ENCODE measurements around the gene SEMA3C.

SEMA3C gene

DNA sequence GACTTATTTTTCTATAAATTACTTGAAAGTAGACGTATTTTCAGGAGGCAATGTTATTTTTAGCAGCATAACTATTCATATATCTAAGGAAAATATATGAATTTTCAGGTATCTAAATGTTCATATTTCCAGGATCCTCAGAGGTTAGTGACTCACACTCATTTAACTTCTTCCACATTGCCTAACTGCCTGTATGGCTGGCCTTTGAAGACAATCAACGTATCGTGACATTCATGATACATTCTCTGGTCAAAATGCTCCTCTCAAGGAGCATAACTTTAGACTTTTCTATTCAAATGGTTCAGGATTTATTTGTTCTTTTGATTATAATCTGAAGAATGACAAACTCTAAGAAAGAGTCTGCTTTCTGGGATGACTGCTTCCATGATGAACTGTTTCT lies 89.3 kb downstream of the SEMA3C start:
- TF ChIP-seq TAF1 (IDR thresholded peaks at IDR 0.05; ENCODE audit: low read depth) (no peak), EGR1 (IDR thresholded peaks at IDR 0.05) (no peak), FOXM1 (IDR thresholded peaks at IDR 0.05; ENCODE audit: borderline replicate concordance, low read depth) (no peak), ZBTB7A (IDR thresholded peaks at IDR 0.05; ENCODE audit: low read depth) (no peak), NFIC (IDR thresholded peaks at IDR 0.05) (no peak), YY1 (IDR thresholded peaks at IDR 0.05; ENCODE audit: low read depth) (no peak), CREB1 (IDR thresholded peaks at IDR 0.05; ENCODE audit: low read depth) (no peak), RAD21 (IDR thresholded peaks at IDR 0.05; ENCODE audit: low read depth) (no peak), TCF12 (IDR thresholded peaks at IDR 0.05; ENCODE audit: low read depth) (no peak), CEBPB (IDR thresholded peaks at IDR 0.05) (no peak)
- TF ChIP-seq, protein P1, sequence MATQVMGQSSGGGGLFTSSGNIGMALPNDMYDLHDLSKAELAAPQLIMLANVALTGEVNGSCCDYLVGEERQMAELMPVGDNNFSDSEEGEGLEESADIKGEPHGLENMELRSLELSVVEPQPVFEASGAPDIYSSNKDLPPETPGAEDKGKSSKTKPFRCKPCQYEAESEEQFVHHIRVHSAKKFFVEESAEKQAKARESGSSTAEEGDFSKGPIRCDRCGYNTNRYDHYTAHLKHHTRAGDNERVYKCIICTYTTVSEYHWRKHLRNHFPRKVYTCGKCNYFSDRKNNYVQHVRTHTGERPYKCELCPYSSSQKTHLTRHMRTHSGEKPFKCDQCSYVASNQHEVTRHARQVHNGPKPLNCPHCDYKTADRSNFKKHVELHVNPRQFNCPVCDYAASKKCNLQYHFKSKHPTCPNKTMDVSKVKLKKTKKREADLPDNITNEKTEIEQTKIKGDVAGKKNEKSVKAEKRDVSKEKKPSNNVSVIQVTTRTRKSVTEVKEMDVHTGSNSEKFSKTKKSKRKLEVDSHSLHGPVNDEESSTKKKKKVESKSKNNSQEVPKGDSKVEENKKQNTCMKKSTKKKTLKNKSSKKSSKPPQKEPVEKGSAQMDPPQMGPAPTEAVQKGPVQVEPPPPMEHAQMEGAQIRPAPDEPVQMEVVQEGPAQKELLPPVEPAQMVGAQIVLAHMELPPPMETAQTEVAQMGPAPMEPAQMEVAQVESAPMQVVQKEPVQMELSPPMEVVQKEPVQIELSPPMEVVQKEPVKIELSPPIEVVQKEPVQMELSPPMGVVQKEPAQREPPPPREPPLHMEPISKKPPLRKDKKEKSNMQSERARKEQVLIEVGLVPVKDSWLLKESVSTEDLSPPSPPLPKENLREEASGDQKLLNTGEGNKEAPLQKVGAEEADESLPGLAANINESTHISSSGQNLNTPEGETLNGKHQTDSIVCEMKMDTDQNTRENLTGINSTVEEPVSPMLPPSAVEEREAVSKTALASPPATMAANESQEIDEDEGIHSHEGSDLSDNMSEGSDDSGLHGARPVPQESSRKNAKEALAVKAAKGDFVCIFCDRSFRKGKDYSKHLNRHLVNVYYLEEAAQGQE (IDR thresholded peaks at IDR 0.05; ENCODE audit: low read depth) = no peak
- TF ChIP-seq, protein P2, sequence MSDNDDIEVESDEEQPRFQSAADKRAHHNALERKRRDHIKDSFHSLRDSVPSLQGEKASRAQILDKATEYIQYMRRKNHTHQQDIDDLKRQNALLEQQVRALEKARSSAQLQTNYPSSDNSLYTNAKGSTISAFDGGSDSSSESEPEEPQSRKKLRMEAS (IDR thresholded peaks at IDR 0.05) = no peak

DNA sequence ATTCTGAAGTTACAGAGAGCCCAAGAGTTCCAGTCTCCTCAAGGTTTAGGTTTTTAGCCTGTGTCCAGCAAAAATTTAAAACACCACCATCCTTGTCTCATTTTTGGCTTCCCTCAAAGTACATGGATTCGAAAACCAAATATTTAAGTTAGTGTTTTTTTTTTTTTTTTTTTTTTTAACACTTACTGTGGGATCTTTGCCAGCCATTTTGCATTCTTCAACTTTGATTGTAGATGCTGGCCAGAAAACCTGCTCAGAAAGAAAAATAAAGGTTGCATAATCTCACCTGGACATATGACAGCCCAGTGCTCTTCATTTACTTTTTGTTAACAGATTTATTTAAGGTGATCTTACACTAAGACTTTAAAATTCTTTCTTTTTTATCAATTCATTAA lies 91.6 kb downstream of the SEMA3C start:
- TF ChIP-seq FOXM1 (IDR thresholded peaks at IDR 0.05; ENCODE audit: borderline replicate concordance, low read depth) = no peak
- TF ChIP-seq, protein P2 (IDR thresholded peaks at IDR 0.05) = no peak
- TF ChIP-seq RAD21 (IDR thresholded peaks at IDR 0.05; ENCODE audit: low read depth) = no peak
- TF ChIP-seq, protein P3, sequence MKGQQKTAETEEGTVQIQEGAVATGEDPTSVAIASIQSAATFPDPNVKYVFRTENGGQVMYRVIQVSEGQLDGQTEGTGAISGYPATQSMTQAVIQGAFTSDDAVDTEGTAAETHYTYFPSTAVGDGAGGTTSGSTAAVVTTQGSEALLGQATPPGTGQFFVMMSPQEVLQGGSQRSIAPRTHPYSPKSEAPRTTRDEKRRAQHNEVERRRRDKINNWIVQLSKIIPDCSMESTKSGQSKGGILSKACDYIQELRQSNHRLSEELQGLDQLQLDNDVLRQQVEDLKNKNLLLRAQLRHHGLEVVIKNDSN (IDR thresholded peaks at IDR 0.05) = no peak
- TF ChIP-seq, protein P1 (IDR thresholded peaks at IDR 0.05; ENCODE audit: low read depth) = no peak
- peak; percentile 62 for TF ChIP-seq CEBPB (IDR thresholded peaks at IDR 0.05)
- no peak for TF ChIP-seq ZBTB7A (IDR thresholded peaks at IDR 0.05; ENCODE audit: low read depth)
- no peak for TF ChIP-seq EGR1 (IDR thresholded peaks at IDR 0.05)
- no peak for TF ChIP-seq TEAD4 (IDR thresholded peaks at IDR 0.05)
- no peak for TF ChIP-seq TAF1 (IDR thresholded peaks at IDR 0.05; ENCODE audit: low read depth)
- TF ChIP-seq CREB1 (IDR thresholded peaks at IDR 0.05; ENCODE audit: low read depth) = no peak
- peak; percentile 3; the same call in 1 of the 2 replicates for TF ChIP-seq NFIC (IDR thresholded peaks at IDR 0.05)
- no peak for TF ChIP-seq YY1 (IDR thresholded peaks at IDR 0.05; ENCODE audit: low read depth)
- TF ChIP-seq TCF12 (IDR thresholded peaks at IDR 0.05; ENCODE audit: low read depth) = no peak
- no peak for TF ChIP-seq EP300 (IDR thresholded peaks at IDR 0.05; ENCODE audit: borderline replicate concordance)

DNA sequence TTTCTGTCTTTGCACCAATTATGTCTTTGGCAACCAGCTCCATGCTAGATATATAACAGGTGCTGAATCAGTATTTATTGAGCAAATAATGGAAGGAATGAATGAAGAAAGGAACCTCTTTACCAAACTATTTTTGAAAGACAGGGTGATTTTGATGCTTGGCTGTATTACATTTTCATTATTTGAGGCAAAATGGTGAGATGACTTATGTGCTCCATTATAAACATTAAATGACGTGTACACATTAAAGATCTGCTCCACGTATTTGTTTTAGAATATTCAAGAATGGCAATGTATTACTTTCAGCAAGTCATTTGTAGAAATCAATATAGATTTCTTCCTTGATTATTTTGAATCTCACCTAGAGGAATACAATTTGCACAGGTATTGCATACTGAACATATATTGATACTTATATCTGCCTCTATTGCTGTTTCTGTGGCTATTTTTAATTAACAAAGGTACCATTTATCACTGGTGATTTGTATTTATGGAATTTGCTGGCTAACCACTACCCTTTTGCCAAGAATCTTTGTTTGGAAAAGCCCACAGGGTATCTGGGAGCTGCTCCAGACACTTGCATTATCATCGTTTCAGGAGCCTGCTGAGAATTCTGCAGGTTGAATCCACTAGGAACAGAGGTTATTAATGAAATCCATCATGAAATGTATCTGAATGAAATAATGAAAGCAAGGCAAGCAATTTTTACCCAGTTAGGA lies 92.2 kb downstream of the SEMA3C start:
- TF ChIP-seq NFIC (IDR thresholded peaks at IDR 0.05) = peak; percentile 7; the same call in 1 of the 2 replicates
- TF ChIP-seq TEAD4 (IDR thresholded peaks at IDR 0.05) = peak; percentile 16; the same call in 1 of the 2 replicates
- TF ChIP-seq CREB1 (IDR thresholded peaks at IDR 0.05; ENCODE audit: low read depth) = no peak

DNA sequence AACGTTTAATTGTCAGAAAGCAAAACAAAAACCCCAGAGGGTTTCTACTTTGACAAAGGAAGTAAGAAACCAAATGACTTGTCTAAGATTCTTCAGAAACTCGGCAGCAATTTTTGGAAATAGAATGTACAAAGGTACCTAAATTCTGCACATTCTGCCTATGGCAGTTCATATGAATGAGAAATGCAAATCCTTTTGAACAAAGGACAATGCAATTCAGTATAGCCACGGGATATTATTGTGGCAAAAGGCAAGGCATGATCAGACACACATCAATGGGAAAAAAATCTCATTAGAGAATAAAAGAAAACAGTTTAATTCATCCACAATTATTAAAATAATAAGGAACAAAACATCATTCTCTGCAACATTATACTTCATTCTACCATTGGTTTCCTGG lies 93.4 kb downstream of the SEMA3C start:
- no peak for TF ChIP-seq EP300 (IDR thresholded peaks at IDR 0.05; ENCODE audit: borderline replicate concordance)
- TF ChIP-seq, protein P1 (IDR thresholded peaks at IDR 0.05; ENCODE audit: low read depth) = no peak
- TF ChIP-seq, protein P2 (IDR thresholded peaks at IDR 0.05) = no peak
- TF ChIP-seq, protein P3 (IDR thresholded peaks at IDR 0.05) = no peak
- no peak for TF ChIP-seq CREB1 (IDR thresholded peaks at IDR 0.05; ENCODE audit: low read depth)
- TF ChIP-seq NFIC (IDR thresholded peaks at IDR 0.05) = no peak
- no peak for TF ChIP-seq TAF1 (IDR thresholded peaks at IDR 0.05; ENCODE audit: low read depth)
- TF ChIP-seq FOXM1 (IDR thresholded peaks at IDR 0.05; ENCODE audit: borderline replicate concordance, low read depth) = no peak
- no peak for TF ChIP-seq ZBTB7A (IDR thresholded peaks at IDR 0.05; ENCODE audit: low read depth)
- TF ChIP-seq TEAD4 (IDR thresholded peaks at IDR 0.05) = no peak
- no peak for TF ChIP-seq CEBPB (IDR thresholded peaks at IDR 0.05)
- no peak for TF ChIP-seq EGR1 (IDR thresholded peaks at IDR 0.05)
- no peak for TF ChIP-seq YY1 (IDR thresholded peaks at IDR 0.05; ENCODE audit: low read depth)
- TF ChIP-seq RAD21 (IDR thresholded peaks at IDR 0.05; ENCODE audit: low read depth) = no peak
- no peak for TF ChIP-seq TCF12 (IDR thresholded peaks at IDR 0.05; ENCODE audit: low read depth)

Measured in Ishikawa (cell line).